HepG2 (cell line): ENCODE results near the gene RRAD. TPM values are rescaled to one million over a fixed set of nuclear protein-coding genes. Genes with fewer than 3 reads are reported as not detected.
A peak's percentile ranks its signal among the peaks of the same experiment; 100 is the strongest.

ENCODE experiments used
- CEBPG ChIP-seq: IDR thresholded peaks from 2 replicates; pipeline ENCODE4 v1.6.1; 2016
- CREM ChIP-seq, 2 experiments: sonication (generic) in 1 of 2; formaldehyde crosslinking in 1 of 2; IDR thresholded peaks; 2 replicates each; pipeline versions ENCODE4 v1.4.0 to v1.6.1; 2016 to 2020; ENCODE audit warnings: antibody characterized with exemption in 1 of 2, mild to moderate bottlenecking in 1 of 2, missing genetic modification reagents in 1 of 2
- DR1 ChIP-seq: sonication (generic); formaldehyde crosslinking; IDR thresholded peaks from 2 replicates; pipeline ENCODE4 v1.8.0; 2021; ENCODE audit warnings: mild to moderate bottlenecking, missing genetic modification reagents, inconsistent platforms
- EP300 ChIP-seq, 3 experiments: sonication (generic) in 1 of 3; formaldehyde crosslinking in 1 of 3; IDR thresholded peaks; 2 replicates each; pipeline versions ENCODE4 v1.5.1 to v1.6.1; 2011 to 2020; ENCODE audit warnings: low read depth in 2 of 3, low read length in 2 of 3, borderline replicate concordance in 1 of 3, improper control_type of control experiment in 1 of 3, mild to moderate bottlenecking in 1 of 3, missing genetic modification reagents in 1 of 3, moderate library complexity in 1 of 3
- ETV6 ChIP-seq: sonication (generic); formaldehyde crosslinking; conservative IDR thresholded peaks from 2 replicates; pipeline ENCODE4 v1.4.0; 2020; ENCODE audit warnings: missing genetic modification reagents
- FOXK1 ChIP-seq: sonication (generic); formaldehyde crosslinking; IDR thresholded peaks from 2 replicates; pipeline ENCODE4 v1.4.0; 2020; ENCODE audit warnings: low read depth, missing genetic modification reagents, borderline replicate concordance
- HOXA3 ChIP-seq: sonication (generic); formaldehyde crosslinking; IDR thresholded peaks from 2 replicates; pipeline ENCODE4 v1.5.0; 2020; ENCODE audit warnings: missing genetic modification reagents
- KDM1A ChIP-seq: IDR thresholded peaks from 2 replicates; pipeline ENCODE4 v1.6.1; 2016; ENCODE audit warnings: missing compliant biosample characterization
- NR2F2 ChIP-seq: IDR thresholded peaks from 2 replicates; pipeline ENCODE4 v1.6.1; 2012; ENCODE audit warnings: low read depth, inconsistent platforms, borderline replicate concordance
- NR2F6 ChIP-seq, 2 experiments: IDR thresholded peaks; 2 replicates each; pipeline ENCODE4 v1.6.1; 2016; ENCODE audit warnings: antibody characterized with exemption in 1 of 2, mild to moderate bottlenecking in 1 of 2
- POLR2AphosphoS5 ChIP-seq: IDR thresholded peaks from 2 replicates; pipeline ENCODE4 v1.6.1; 2012; ENCODE audit warnings: low read depth, low read length
- RBM22 ChIP-seq: fragments of 200-400 bp; formaldehyde crosslinking; optimal IDR thresholded peaks from 2 replicates; pipeline ENCODE3; 2017; ENCODE audit warnings: mild to moderate bottlenecking, low read length, moderate library complexity
- SALL1 ChIP-seq: sonication (generic); formaldehyde crosslinking; IDR thresholded peaks from 2 replicates; pipeline ENCODE4 v1.8.0; 2022; ENCODE audit warnings: mild to moderate bottlenecking, missing genetic modification reagents
- SUZ12 ChIP-seq: fragments of 150-350 bp; IDR thresholded peaks from 2 replicates; pipeline ENCODE4 v1.6.1; 2014; ENCODE audit warnings: low read depth, low read length
- TSC22D2 ChIP-seq: sonication (generic); formaldehyde crosslinking; IDR thresholded peaks from 2 replicates; pipeline ENCODE4 v1.5.1; 2020; ENCODE audit warnings: missing genetic modification reagents, mild to moderate bottlenecking, borderline replicate concordance
- ZBTB20 ChIP-seq: sonication (generic); formaldehyde crosslinking; IDR thresholded peaks from 2 replicates; pipeline ENCODE4 v1.8.1; 2023; ENCODE audit warnings: missing genetic modification reagents, low read depth, mild to moderate bottlenecking, borderline replicate concordance
- ZEB1 ChIP-seq: IDR thresholded peaks from 2 replicates; pipeline ENCODE4 v1.6.1; 2012; ENCODE audit warnings: mild to moderate bottlenecking, low read depth, inconsistent platforms; ENCODE audit not compliant: insufficient replicate concordance
- ZFP82 ChIP-seq: sonication (generic); formaldehyde crosslinking; IDR thresholded peaks from 2 replicates; pipeline ENCODE4 v1.5.1; 2020; ENCODE audit warnings: mild to moderate bottlenecking, missing genetic modification reagents, borderline replicate concordance
- ZFP90 ChIP-seq: sonication (generic); formaldehyde crosslinking; IDR thresholded peaks from 2 replicates; pipeline ENCODE4 v1.8.0; 2022; ENCODE audit warnings: missing genetic modification reagents, mild to moderate bottlenecking, inconsistent platforms, borderline replicate concordance
- ZNF446 ChIP-seq: sonication (generic); formaldehyde crosslinking; IDR thresholded peaks from 2 replicates; pipeline ENCODE4 v1.5.0; 2020; ENCODE audit warnings: mild to moderate bottlenecking, missing genetic modification reagents
- ZNF83 ChIP-seq: sonication (generic); formaldehyde crosslinking; IDR thresholded peaks from 2 replicates; pipeline ENCODE4 v1.4.0; 2020; ENCODE audit warnings: missing genetic modification reagents, mild to moderate bottlenecking, borderline replicate concordance
- polyA plus RNA-seq, 8 experiments: library from polyadenylated mRNA; depleted of rRNA in 3 of 8; stranded (reverse) in 7 of 8; unstranded in 1 of 8; fragments of >200 nt; fragmentation: Illumina TruSeq in 4 of 8; extraction: Trizol in 4 of 8; gene quantifications; 2 replicates each; pipeline versions ENCODE4 v1.2.1 to v1.2.3, GENCODE V29; 2011 to 2016; ENCODE audit warnings: low read depth in 4 of 8, missing spikeins in 1 of 8, mixed read lengths in 1 of 8; ENCODE audit not compliant: insufficient read depth in 1 of 8
- total RNA-seq, 5 experiments: library from RNA; depleted of rRNA; stranded (reverse); fragments of >200 nt; fragmentation: Illumina TruSeq; extraction: Trizol; gene quantifications; 2 replicates each; pipeline ENCODE4 v1.2.3, GENCODE V29; 2016; ENCODE audit warnings: low read depth in 1 of 5
- TF ChIP-seq, protein P1 (sequence below): sonication (generic); formaldehyde crosslinking; IDR thresholded peaks from 2 replicates; pipeline ENCODE4 v1.8.0; 2023; ENCODE audit warnings: mild to moderate bottlenecking, missing genetic modification reagents
- TF ChIP-seq, protein P2 (sequence below): sonication (generic); formaldehyde crosslinking; IDR thresholded peaks from 2 replicates; pipeline ENCODE4 v1.5.0; 2020; ENCODE audit warnings: mild to moderate bottlenecking, missing genetic modification reagents
- TF ChIP-seq, protein P3 (sequence below): sonication (generic); formaldehyde crosslinking; IDR thresholded peaks from 2 replicates; pipeline ENCODE4 v1.8.0; 2022; ENCODE audit warnings: missing genetic modification reagents, mild to moderate bottlenecking, moderate library complexity, borderline replicate concordance

Gene RRAD
- total and polyA plus RNA-seq, 2 of the 13 experiments (the other 11 are each of a cell fraction or from before 2014, with no cell fraction given): 0.80 to 1.1 TPM

DNA sequence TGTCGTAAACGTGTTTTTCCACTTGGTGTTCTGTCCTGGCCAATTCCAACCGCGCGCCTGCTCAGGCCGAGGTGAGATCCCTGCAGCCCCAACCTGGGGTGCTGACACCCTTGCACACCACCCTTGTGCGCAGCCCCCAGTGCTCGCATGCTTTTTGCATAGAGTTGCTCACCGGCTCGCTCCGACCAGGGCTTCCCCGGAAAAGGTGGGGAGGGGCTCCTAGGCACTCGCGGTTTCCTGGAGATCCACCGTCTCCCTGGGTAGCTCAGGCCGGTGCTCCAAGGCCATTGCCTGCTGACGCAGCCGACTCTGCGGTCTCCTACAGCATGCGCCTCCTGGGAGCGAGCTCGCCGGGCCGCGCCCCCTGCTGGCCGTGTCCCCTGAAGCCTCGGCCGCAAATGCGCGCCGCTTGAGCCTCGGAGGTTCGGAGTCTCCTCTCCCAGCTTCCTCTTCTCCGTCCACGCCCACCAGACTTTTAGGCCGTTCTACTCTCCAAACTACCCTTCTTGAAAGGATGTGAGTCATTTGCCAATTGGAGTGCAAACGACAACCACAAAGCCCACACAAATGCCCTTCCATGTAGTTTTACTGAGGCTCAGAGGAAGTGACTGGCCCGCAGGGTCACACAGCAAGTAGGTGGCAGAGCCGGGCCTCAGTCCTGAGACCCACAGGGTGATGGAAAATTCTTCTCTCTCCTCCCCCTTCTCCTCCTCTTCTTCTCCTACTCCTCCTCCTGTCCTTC lies 52.2 kb downstream of the RRAD start (continued):
- TF ChIP-seq, protein P1, sequence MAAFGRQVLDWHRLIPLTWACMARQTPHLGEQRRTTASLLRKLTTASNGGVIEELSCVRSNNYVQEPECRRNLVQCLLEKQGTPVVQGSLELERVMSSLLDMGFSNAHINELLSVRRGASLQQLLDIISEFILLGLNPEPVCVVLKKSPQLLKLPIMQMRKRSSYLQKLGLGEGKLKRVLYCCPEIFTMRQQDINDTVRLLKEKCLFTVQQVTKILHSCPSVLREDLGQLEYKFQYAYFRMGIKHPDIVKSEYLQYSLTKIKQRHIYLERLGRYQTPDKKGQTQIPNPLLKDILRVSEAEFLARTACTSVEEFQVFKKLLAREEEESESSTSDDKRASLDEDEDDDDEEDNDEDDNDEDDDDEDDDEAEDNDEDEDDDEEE (CRISPR knock-in tag): 0 out of 2 replicates have a peak, but pooled peaks have one; percentile 53
- TF ChIP-seq ZFP90 (CRISPR knock-in tag) (peak; percentile 86; the same call in 1 of the 2 replicates), NR2F6 (IDR thresholded peaks at IDR 0.05) (no peak), NR2F6 (CRISPR knock-in tag; IDR thresholded peaks at IDR 0.05) (peak; percentile 70; the same call in 1 of the 2 replicates), FOXK1 (CRISPR knock-in tag) (no peak), ZFP82 (CRISPR knock-in tag) (no peak; the same call in 1 of the 2 replicates), KDM1A (CRISPR knock-in tag) (no peak), DR1 (no peak), CREM (IDR thresholded peaks at IDR 0.05) (peak; percentile 38; the same call in 1 of the 2 replicates), CREM (CRISPR knock-in tag; IDR thresholded peaks at IDR 0.05) (no peak), ZBTB20 (CRISPR knock-in tag) (peak; percentile 29; the same call in 1 of the 2 replicates), RBM22 (no peak), ZNF83 (CRISPR knock-in tag) (peak; percentile 62; the same call in 1 of the 2 replicates), HOXA3 (CRISPR knock-in tag) (peak; percentile 84), EP300 (IDR thresholded peaks at IDR 0.05; ENCODE audit: low read depth in 2 of 2, low read length in 2 of 2) (no peak), EP300 (CRISPR knock-in tag; IDR thresholded peaks at IDR 0.05; ENCODE audit: borderline replicate concordance) (no peak), POLR2AphosphoS5 (no peak), ZEB1 (no peak), TSC22D2 (no peak), NR2F2 (no peak), ETV6 (peak; percentile 83; the same call in 1 of the 2 replicates), SALL1 (CRISPR knock-in tag) (peak; percentile 77), SUZ12 (no peak), ZNF446 (CRISPR knock-in tag) (no peak), CEBPG (CRISPR knock-in tag) (no peak)
- TF ChIP-seq, protein P2, sequence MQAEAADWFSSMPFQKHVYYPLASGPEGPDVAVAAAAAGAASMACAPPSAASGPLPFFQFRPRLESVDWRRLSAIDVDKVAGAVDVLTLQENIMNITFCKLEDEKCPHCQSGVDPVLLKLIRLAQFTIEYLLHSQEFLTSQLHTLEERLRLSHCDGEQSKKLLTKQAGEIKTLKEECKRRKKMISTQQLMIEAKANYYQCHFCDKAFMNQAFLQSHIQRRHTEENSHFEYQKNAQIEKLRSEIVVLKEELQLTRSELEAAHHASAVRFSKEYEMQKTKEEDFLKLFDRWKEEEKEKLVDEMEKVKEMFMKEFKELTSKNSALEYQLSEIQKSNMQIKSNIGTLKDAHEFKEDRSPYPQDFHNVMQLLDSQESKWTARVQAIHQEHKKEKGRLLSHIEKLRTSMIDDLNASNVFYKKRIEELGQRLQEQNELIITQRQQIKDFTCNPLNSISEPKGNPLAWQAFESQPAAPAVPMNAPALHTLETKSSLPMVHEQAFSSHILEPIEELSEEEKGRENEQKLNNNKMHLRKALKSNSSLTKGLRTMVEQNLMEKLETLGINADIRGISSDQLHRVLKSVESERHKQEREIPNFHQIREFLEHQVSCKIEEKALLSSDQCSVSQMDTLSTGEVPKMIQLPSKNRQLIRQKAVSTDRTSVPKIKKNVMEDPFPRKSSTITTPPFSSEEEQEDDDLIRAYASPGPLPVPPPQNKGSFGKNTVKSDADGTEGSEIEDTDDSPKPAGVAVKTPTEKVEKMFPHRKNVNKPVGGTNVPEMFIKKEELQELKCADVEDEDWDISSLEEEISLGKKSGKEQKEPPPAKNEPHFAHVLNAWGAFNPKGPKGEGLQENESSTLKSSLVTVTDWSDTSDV (CRISPR knock-in tag): peak; percentile 89; the same call in 1 of the 2 replicates
- TF ChIP-seq, protein P3, sequence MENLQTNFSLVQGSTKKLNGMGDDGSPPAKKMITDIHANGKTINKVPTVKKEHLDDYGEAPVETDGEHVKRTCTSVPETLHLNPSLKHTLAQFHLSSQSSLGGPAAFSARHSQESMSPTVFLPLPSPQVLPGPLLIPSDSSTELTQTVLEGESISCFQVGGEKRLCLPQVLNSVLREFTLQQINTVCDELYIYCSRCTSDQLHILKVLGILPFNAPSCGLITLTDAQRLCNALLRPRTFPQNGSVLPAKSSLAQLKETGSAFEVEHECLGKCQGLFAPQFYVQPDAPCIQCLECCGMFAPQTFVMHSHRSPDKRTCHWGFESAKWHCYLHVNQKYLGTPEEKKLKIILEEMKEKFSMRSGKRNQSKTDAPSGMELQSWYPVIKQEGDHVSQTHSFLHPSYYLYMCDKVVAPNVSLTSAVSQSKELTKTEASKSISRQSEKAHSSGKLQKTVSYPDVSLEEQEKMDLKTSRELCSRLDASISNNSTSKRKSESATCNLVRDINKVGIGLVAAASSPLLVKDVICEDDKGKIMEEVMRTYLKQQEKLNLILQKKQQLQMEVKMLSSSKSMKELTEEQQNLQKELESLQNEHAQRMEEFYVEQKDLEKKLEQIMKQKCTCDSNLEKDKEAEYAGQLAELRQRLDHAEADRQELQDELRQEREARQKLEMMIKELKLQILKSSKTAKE: no peak
